Muscle layer of duodenum (tissue), 2 donors: ENCODE measurements around the gene DTNBP1.

Source experiments
- H3K27ac ChIP-seq: one replicate; pipeline ENCODE4 v1.7.0; 2013; ENCODE audit warnings: mild to moderate bottlenecking, low read length
- H3K27me3 ChIP-seq: one replicate; pipeline ENCODE4 v1.7.0; 2013; ENCODE audit warnings: low read depth, mild to moderate bottlenecking, control low read depth, low read length
- H3K36me3 ChIP-seq, 2 donors: one replicate each; pipeline ENCODE4 v1.7.0; 2013; ENCODE audit warnings: low read length in 2 of 2, control low read depth in 1 of 2, mild to moderate bottlenecking in 1 of 2; ENCODE audit not compliant: insufficient read depth in 2 of 2, control insufficient read depth in 1 of 2
- H3K4me1 ChIP-seq, 2 donors: one replicate each; pipeline ENCODE4 v1.7.0; 2013; ENCODE audit warnings: low read length in 2 of 2, mild to moderate bottlenecking in 2 of 2, control low read depth in 1 of 2, moderate library complexity in 1 of 2; ENCODE audit not compliant: insufficient read depth in 2 of 2, control insufficient read depth in 1 of 2
- H3K4me3 ChIP-seq, 2 donors: one replicate each; pipeline ENCODE4 v1.7.0; 2013; ENCODE audit warnings: low read length in 2 of 2, low read depth in 1 of 2, mild to moderate bottlenecking in 1 of 2
- H3K9me3 ChIP-seq, 2 donors: one replicate each; pipeline ENCODE4 v1.7.0; 2013; ENCODE audit warnings: low read length in 2 of 2, control low read depth in 1 of 2, mild to moderate bottlenecking in 1 of 2; ENCODE audit not compliant: control insufficient read depth in 1 of 2
- donor health status: healthy.

Gene DTNBP1

GRCh38 chr6:15582499-15582898, 80.3 kb downstream of the DTNBP1 start:
- no peak overlapping the region for H3K27ac ChIP-seq
- H3K36me3 ChIP-seq, result no peaks in the 10 kb centered on the region
- H3K4me3 ChIP-seq, result no peak overlapping the region
- no peaks in the 10 kb centered on the region for H3K9me3 ChIP-seq
- H3K27me3 ChIP-seq, result no peaks in the 10 kb centered on the region
- H3K4me1 ChIP-seq, result peaks cover 0 to 5% of the 10 kb centered on the region in 2 donors

GRCh38 chr6:15581751-15582150, 81.1 kb downstream of the DTNBP1 start:
- Histone ChIP-seq H3K36me3 (no peaks in the 10 kb centered on the region), H3K4me3 (no peak overlapping the region), H3K4me1 (peaks cover 0 to 5% of the 10 kb centered on the region in 2 donors), H3K9me3 (no peaks in the 10 kb centered on the region), H3K27ac (no peak overlapping the region), H3K27me3 (no peaks in the 10 kb centered on the region)

DNA sequence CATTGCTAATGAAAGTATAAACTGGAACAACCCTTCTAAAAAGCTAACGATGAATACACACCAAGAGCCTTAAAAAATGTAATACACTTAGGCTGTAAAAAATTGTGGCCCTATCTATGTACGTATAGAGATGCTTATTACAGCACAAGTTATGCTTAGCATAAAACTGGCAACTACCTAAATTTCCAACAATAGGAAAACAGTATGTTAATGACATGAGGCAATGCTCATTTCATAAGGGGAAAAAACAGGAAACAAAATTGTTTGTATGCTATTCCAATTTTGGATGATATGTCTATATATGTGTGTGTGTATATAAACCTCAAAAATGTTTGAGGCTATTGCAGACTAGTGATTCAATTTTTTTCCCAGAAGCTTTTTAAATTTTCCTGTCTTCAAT, 82.5 kb downstream of the DTNBP1 start:
- Histone ChIP-seq H3K4me1 (peaks cover 0 to 5% of the 10 kb centered on the region in 2 donors), H3K27me3 (no peaks in the 10 kb centered on the region)

GRCh38 chr6:15578716-15579391, 84.0 kb downstream of the DTNBP1 start:
- Histone ChIP-seq H3K4me3 (no peak overlapping the region), H3K27ac (no peak overlapping the region)

More for the DNA sequence above, 82.5 kb downstream of the DTNBP1 start:
- no peak overlapping the region for H3K4me3 ChIP-seq
- no peaks in the 10 kb centered on the region for H3K36me3 ChIP-seq
- no peaks in the 10 kb centered on the region for H3K9me3 ChIP-seq
- no peak overlapping the region for H3K27ac ChIP-seq

DNA sequence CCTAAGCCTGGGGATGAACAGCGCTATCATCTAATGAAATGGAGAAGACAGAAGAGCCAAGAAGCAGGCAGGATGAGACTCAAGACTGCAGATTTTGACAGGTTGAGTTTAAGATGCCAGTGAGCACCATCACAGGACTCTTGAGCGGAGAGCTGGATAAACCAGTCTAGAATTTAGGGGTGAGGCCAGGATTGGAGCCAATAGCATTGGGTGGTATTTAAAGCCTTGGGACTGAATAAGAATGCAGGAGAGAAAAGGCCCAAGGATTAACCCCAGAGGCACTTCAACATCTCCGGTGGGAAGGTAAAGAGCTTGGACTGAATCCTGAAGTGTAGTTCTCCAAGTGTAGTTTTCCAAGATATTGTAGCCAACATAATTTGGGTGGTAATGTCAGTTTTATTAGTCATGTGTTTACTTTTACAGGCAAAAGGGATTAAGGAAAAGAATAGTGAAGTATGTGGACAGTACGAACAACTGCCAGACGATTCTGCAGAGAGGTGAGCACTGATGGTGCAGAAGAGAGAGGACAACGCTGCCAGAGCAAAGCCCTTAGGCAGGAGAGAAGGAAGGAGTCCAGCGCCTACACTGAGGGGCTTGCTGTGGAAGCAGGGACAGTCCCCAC, 85.2 kb downstream of the DTNBP1 start:
- Histone ChIP-seq H3K27ac (no peak overlapping the region), H3K36me3 (no peaks in the 10 kb centered on the region), H3K9me3 (no peaks in the 10 kb centered on the region), H3K4me1 (peaks cover 0 to 12% of the 10 kb centered on the region in 2 donors), H3K4me3 (no peak overlapping the region), H3K27me3 (no peaks in the 10 kb centered on the region)

More at GRCh38 chr6:15578716-15579391, 84.0 kb downstream of the DTNBP1 start:
- Histone ChIP-seq H3K27me3 (no peaks in the 10 kb centered on the region), H3K36me3 (no peaks in the 10 kb centered on the region), H3K9me3 (no peaks in the 10 kb centered on the region), H3K4me1 (peaks cover 0 to 12% of the 10 kb centered on the region in 2 donors)

GRCh38 chr6:15577106-15577505, 85.7 kb downstream of the DTNBP1 start:
- Histone ChIP-seq H3K27me3 (no peaks in the 10 kb centered on the region), H3K9me3 (no peaks in the 10 kb centered on the region), H3K4me3 (no peak overlapping the region), H3K4me1 (peaks cover 0 to 12% of the 10 kb centered on the region in 2 donors), H3K27ac (no peak overlapping the region), H3K36me3 (no peaks in the 10 kb centered on the region)

DNA sequence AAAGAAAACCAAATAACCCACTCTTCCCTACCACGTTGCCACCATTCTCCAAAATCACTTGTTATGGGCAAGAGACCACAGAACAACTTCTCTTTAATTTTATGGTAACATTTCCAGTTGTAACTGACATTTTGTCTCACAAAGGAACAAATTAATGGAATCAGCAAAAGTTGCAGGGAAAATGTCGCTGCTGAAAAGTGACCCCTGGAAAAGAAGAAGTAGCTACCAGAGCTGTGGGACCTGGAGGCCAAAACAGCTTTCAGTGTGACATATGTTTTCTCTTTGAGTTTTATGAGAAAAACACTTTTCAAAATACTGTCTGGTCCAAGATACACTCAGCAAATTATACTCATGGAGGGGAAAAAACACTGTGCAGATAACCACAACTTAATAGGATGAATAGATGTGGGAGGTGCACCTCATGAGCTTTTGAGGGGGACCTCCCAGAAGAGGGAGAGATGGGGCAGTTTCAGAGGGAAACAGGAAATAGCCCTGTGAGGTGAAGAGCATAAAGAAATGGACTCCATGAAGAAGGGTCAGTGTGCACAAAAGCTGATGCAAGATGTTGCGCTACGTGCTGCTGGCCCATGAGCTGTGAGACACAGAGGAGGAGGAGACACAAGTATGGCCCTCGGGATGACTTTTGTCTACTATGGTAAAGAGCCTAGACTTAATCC, 87.3 kb downstream of the DTNBP1 start:
- Histone ChIP-seq H3K4me3 (no peak overlapping the region), H3K27ac (no peak overlapping the region), H3K4me1 (peaks cover 0 to 12% of the 10 kb centered on the region in 2 donors), H3K9me3 (no peaks in the 10 kb centered on the region), H3K27me3 (no peaks in the 10 kb centered on the region), H3K36me3 (no peaks in the 10 kb centered on the region)

GRCh38 chr6:15574486-15574885, 88.3 kb downstream of the DTNBP1 start:
- no peak overlapping the region for H3K27ac ChIP-seq
- H3K27me3 ChIP-seq, result no peaks in the 10 kb centered on the region
- H3K4me1 ChIP-seq, result peaks cover 0 to 12% of the 10 kb centered on the region in 2 donors
- no peak overlapping the region for H3K4me3 ChIP-seq
- no peaks in the 10 kb centered on the region for H3K9me3 ChIP-seq
- H3K36me3 ChIP-seq, result no peaks in the 10 kb centered on the region

GRCh38 chr6:15574023-15574422, 88.8 kb downstream of the DTNBP1 start:
- no peaks in the 10 kb centered on the region for H3K36me3 ChIP-seq
- no peaks in the 10 kb centered on the region for H3K9me3 ChIP-seq

DNA sequence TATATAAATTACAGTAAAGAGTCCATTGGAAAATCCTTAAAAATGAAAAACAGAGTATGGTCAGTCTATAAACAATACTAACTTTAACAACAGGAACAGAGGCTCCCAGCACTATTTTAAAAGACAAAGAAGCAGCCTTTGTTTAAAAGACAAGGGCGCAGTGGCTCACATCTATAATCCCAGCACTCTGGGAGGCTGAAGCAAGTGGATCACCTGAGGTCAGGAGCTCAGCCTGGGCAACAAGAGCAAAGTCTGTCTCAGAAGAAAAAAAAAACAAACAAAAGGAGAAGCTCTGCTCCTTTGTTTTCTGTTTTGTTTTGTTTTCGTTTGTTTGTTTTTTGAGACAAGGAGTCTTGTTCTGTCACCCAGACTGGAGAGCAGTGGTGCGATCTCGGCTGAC, 89.4 kb downstream of the DTNBP1 start:
- Histone ChIP-seq H3K4me1 (peaks cover 0 to 12% of the 10 kb centered on the region in 2 donors), H3K9me3 (no peaks in the 10 kb centered on the region), H3K4me3 (no peak overlapping the region), H3K27me3 (no peaks in the 10 kb centered on the region), H3K27ac (no peak overlapping the region), H3K36me3 (no peaks in the 10 kb centered on the region)

More at GRCh38 chr6:15574023-15574422, 88.8 kb downstream of the DTNBP1 start:
- no peak overlapping the region for H3K27ac ChIP-seq
- H3K4me1 ChIP-seq, result peaks cover 0 to 12% of the 10 kb centered on the region in 2 donors
- H3K27me3 ChIP-seq, result no peaks in the 10 kb centered on the region
- H3K4me3 ChIP-seq, result no peak overlapping the region

DNA sequence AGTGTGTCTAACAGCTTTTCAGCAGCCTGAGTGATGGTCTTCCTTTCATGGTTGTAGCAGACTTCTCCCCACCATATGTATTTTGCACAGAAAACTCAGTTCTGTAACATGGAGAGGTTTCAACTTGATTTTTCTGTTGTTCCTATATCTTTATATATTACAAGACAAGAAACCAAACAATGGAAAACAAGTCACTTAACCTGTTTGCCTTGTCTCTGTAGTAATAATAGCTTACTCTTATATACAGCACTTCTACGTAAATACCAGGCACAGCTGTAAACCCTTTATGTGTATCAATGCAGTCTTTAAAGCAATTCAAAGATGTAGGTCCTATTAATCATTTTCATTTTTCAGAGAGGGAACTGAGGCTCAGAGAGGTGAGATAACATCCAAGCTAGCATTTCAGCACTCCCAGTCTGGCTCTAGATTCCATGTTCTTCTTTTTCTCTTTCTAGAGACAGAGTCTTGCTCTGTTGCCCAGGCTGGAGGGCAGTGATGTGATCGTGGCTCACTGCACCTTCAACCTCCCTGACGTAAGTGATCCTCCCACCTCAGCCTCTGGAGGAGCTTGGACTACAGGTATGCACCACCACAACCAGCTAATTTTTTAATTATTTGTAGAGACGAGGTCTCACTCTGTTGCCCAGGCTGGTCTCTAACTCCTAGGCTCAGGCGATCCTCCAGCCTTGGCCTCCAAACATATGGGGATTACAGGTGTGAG, 90.4 kb downstream of the DTNBP1 start:
- Histone ChIP-seq H3K9me3 (no peaks in the 10 kb centered on the region), H3K4me1 (peaks cover 0 to 6% of the 10 kb centered on the region in 2 donors), H3K27ac (no peak overlapping the region), H3K36me3 (no peaks in the 10 kb centered on the region), H3K4me3 (no peak overlapping the region), H3K27me3 (no peaks in the 10 kb centered on the region)
